Stimulated activated CD8-positive, alpha-beta memory T cell treated with anti-CD3 and anti-CD28 coated beads, Interleukin-2, amount 100 ng/mL, for 48 hours (primary cell): ENCODE measurements around the gene VANGL1.

Experiments used
- DNase-seq, 2 donors: peaks; one replicate each; pipeline ENCODE4 v3.0.0-alpha.2; 2020; ENCODE audit warnings: low read depth in 2 of 2

The VANGL1 gene

GRCh38 chr1:115643666-115644065 is 1.9 kb downstream of the VANGL1 start:
- no peak for DNase-seq

GRCh38 chr1:115644109-115644508 is 2.3 kb downstream of the VANGL1 start:
- no peak for DNase-seq

- DNase-seq, result no peak
These were observed 5.3 kb downstream of the VANGL1 start for GRCh38 chr1:115647047-115647446.

GRCh38 chr1:115647507-115647906 is 5.7 kb downstream of the VANGL1 start:
- no peak for DNase-seq

- DNase-seq, result no peak
These were observed 6.3 kb downstream of the VANGL1 start for GRCh38 chr1:115647919-115648650.

GRCh38 chr1:115648717-115649691 is 7.2 kb downstream of the VANGL1 start:
- no peak for DNase-seq

GRCh38 chr1:115649964-115650363 is 8.2 kb downstream of the VANGL1 start:
- DNase-seq, result no peak

- no peak for DNase-seq
These were observed 9.2 kb downstream of the VANGL1 start for GRCh38 chr1:115650961-115651360.

- no peak for DNase-seq
These were observed 9.6 kb downstream of the VANGL1 start for GRCh38 chr1:115651391-115651790.

GRCh38 chr1:115652236-115652788 is 10.5 kb downstream of the VANGL1 start:
- no peak for DNase-seq

- DNase-seq, result no peak
These were observed 12.4 kb downstream of the VANGL1 start for GRCh38 chr1:115654125-115654524.

GRCh38 chr1:115654663-115655305 is 13.0 kb downstream of the VANGL1 start:
- no peak for DNase-seq

GRCh38 chr1:115655306-115655663 is 13.5 kb downstream of the VANGL1 start:
- DNase-seq, result no peak

- no peak for DNase-seq
These were observed 14.1 kb downstream of the VANGL1 start for GRCh38 chr1:115655916-115656315.

GRCh38 chr1:115656461-115657077 is 14.8 kb downstream of the VANGL1 start:
- DNase-seq, result no peak

- DNase-seq, result no peak
These were observed 16.9 kb downstream of the VANGL1 start for GRCh38 chr1:115658646-115659045.

- DNase-seq, result no peak
These were observed 18.4 kb downstream of the VANGL1 start for GRCh38 chr1:115660151-115660550.

GRCh38 chr1:115661157-115661556 is 19.4 kb downstream of the VANGL1 start:
- DNase-seq, result no peak

- no peak for DNase-seq
These were observed 23.7 kb downstream of the VANGL1 start for GRCh38 chr1:115665319-115666096.

- DNase-seq, result no peak
These were observed 24.4 kb downstream of the VANGL1 start for GRCh38 chr1:115666206-115666605.

- no peak for DNase-seq
These were observed 24.9 kb downstream of the VANGL1 start for GRCh38 chr1:115666702-115667101.
